Erythroblast (primary cell): ENCODE data around the gene RPF1.

ENCODE experiments used
- GATA1 ChIP-seq: IDR thresholded peaks from 2 replicates; pipeline ENCODE4 v1.6.1; 2011; ENCODE audit warnings: low read depth, mild to moderate bottlenecking, control low read depth, low read length, moderate library complexity
- POLR2A ChIP-seq: IDR thresholded peaks from 2 replicates; pipeline ENCODE4 v1.6.1; 2011; ENCODE audit warnings: mild to moderate bottlenecking, low read length

DNA sequence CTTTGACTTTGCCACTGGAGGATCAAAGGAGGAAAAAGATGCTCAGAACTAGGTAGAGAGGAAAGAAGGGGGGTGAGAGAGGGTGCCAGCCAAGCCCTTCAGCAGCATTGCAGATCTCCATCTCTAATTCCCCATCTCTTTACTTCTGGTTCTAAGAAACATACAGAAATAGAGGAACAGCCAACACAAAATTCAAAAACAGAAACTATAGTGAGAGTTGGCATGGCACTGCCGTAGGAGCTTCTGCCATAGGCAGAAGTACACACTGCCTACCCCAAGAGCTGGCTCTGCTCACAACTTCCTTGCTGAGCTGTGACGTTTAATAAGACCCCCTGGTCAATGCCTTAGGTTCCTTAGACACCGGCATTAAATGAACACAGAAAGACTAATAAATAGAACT, 26.6 kb upstream of the RPF1 start:
- TF ChIP-seq POLR2A (no peak), GATA1 (no peak)
